Activated T-cell treated with anti-CD3 and anti-CD28 coated beads for 24 hours (primary cell): ENCODE measurements around the gene NRXN3.

Experiments
- DNase-seq: peaks from one replicate; pipeline ENCODE4 v3.0.0-alpha.2; 2020; ENCODE audit warnings: low read depth

The NRXN3 gene

DNA sequence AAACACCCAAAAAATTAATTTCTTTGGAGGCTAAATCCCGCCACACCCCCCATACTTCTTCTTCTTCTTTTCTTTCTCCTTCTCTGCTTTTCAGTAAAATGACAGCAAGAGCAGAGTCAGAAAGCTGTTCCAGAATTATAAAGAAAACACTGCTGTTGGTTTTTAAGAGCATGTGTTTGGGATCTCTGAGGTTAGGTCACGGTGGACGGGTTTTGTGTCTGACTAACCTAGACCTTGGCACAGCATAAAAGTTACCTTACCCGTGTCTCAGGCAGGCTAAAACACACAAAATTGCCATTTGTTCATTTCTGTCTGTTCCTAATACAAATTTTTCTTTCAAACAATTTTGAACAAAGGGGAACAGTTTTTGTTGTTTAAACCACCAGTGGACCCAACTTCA lies 540.8 kb downstream of the NRXN3 start:
- DNase-seq, result no peak

DNA sequence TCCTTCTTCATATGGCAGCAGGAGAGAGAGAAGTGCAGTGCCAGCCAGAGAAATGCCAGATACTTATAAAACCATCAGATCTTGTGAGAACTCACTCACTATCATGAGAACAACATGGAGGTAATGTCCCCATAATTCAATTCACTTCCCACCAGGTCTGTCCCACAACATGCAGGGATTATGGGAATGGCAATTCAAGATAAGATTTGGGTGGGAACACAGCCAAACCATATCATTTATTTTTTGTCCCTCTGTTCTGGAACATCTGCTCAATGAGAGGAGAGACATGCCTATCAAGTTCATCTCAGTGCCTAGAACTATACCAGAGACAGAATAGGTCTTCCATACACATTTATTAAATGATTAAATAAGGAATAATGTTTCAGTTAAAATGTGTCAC lies 543.5 kb downstream of the NRXN3 start:
- no peak for DNase-seq

DNA sequence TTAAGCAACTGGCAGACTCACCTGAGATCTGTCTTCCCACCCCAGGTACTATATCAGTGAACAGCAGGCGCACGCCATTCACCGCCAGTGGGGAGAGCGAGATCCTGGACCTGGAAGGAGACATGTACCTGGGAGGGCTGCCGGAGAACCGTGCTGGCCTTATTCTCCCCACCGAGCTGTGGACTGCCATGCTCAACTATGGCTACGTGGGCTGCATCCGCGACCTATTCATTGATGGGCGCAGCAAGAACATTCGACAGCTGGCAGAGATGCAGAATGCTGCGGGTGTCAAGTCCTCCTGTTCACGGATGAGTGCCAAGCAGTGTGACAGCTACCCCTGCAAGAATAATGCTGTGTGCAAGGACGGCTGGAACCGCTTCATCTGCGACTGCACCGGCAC lies 544.5 kb downstream of the NRXN3 start:
- no peak for DNase-seq

DNA sequence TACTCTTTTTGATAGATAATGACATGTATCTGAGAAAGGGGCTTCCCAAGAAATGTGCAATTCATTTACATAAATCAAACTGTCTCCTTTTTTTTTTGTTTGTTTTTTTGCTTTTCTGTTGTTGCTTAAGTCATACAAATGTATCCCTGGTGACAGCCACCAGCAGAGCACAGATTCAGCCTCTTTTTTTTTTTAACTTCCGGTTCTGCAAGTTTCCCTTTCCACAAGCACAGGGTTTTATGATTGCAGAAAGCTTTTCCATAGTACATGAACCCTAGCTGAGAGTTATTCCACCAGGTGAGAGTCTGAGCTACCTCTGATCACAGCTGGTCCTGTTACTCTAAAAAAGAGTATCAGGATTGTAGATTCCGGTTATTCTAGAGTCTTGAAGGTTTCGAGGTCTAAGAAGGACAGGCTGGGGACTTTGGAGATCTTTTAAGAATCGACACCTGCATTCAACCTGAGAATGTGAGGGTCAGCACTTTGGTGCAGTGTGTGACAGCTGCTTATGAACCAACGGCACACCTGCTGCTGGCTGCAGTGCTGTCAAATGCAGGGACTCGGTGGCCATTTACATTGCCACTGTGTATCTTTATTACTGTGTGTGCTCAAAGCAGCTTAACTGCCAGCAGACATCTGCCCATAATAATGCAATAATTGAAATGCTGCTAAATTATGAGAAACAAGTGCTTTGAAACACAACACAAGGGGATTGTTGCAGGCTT lies 551.7 kb downstream of the NRXN3 start:
- DNase-seq, result no peak

DNA sequence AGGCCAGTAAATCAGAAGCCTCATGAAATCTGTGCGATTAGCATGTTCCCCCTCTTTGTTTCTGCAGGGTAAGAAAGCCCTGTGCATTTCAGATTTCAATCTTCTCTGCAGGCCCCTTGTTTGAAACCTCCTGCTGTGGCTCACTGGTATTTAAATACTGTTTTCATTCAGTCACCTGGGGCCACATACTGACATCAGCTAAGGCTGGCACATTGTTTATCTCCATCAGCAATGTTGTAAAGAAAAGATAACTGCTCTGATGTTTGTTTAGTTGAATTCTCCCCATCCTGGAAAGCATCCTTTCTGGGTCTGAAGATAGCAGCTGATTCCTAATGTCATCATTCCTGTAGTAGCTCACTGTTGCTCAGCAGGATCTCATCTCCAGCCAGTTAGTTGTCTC lies 554.9 kb downstream of the NRXN3 start:
- DNase-seq, result no peak

DNA sequence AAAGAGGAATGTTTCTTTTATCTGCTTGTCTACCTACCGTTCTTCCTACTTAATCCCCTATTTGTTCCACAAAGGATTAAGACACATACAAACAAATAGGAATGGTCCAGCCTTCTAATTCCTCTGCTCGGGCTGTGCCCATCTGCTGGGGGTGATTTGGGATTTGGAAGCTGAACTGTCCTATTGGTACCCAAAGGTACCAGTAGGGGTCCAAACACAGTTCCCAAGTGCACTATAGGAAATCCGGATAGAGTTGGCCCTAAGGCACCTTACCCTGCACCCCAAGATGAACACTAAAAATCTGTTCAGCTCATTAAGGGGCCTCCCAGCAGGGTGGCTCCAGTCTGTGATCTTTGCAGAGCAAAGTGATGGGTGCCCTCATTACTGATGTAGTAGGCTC lies 566.9 kb downstream of the NRXN3 start:
- no peak for DNase-seq

DNA sequence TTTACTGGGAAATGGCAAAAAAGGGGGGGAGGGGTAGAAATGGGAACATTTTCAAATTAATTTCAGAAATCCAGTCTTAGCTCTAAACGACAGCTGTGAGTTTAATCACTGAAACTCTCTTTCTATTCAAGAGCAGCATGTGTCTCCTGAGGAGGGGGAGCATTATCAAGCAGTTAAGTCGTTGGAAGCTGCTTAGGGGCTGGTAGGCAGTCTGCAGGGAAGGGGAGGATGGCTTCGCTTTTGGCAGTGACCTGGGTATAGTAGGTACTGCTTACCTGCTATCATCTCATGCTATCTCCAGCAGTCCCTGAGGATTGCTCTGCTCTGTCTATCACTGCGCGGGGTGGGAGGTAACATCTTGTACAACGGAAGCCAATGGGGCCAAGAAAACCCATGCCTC lies 567.4 kb downstream of the NRXN3 start:
- no peak for DNase-seq

DNA sequence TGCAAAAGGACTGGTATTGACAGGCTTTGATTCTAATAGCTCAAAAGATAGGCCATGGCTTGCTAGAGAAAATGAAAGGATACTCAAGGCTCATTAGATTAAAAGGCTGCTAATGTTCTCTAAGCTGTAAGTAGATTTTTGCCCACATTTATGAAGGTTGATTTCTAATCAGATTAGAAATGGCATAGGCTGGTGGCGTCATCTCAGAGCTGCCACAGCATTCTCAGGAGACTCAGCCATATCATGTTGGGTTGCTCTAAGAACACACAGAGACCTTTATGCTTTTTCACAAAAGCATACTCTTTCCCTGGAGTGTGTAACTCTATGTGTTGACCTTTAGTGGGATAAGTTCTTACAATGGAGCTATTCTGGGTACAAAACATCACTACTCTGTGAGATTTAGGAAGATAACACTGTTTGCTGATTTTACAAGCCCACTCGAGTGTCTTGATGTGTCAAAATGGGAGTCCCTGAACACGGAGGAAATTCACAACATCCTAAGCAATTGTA lies 576.0 kb downstream of the NRXN3 start:
- no peak for DNase-seq

DNA sequence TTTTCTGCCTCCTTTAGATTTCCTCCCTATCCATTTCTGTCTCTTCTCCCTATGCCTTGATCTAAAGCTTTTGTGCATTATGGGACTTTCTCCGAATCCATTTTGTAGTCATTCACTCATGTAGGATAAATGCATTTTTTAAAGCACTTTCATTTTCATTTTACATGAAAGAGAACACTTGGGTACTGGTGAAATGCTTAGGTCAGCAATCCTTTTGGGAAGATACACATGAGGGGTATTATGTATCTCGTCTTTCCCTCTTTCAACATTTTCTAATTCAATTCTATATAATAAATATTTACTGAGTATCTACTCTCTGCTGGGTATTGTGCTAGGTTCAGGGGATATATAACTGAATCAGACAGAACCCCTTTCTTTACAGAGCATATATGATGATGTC lies 577.6 kb downstream of the NRXN3 start:
- no peak for DNase-seq

DNA sequence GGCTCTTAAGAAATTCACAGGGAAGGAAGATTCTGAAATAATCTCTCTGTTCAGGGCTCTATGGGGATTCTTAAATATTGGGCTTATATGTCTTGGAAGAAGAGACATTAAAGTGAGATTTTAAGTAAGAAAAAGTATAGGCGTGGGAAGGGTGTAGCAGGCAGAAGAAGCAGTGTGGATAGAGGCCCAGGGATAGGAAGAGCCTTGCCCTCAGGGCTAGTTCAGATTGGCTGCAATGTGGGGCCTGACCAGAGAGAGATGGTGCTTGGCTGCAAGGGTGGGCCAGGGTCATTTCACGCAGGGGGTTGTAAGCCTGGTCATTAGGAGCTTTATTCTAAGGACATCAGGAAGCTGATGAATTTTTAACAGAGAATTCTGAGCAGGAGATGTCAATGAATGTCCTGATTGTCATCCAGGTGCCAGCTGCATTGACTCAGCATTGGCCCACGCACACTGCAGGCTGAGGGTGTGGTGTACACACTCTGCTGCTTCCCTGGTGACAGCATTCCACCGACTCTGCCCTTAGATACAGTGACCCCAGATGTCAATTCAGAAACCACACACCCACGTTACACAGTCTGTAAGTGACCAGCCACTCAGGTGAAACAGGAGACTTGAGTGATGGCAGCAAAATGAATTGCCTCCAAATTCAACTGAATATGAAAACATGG lies 582.5 kb downstream of the NRXN3 start:
- no peak for DNase-seq

DNA sequence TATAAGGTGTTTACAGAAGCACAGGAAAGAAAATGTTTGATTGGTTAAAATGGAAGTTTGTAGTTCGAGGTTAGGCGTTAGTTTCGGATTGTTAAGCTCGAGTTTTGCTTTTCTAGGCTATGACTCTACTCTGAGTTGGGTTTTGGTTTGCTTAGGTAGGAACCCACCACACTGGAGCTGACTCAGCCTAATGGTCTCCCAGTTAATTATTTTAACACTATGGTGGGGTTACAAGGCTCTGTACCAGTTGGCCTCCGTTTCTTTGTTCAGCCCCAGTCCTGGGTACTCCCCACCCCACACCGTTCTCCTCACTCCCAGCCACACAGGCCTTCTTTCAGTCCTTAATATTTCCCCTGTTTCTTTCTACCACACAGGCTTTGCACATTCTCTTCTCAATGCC lies 583.9 kb downstream of the NRXN3 start:
- DNase-seq, result no peak

DNA sequence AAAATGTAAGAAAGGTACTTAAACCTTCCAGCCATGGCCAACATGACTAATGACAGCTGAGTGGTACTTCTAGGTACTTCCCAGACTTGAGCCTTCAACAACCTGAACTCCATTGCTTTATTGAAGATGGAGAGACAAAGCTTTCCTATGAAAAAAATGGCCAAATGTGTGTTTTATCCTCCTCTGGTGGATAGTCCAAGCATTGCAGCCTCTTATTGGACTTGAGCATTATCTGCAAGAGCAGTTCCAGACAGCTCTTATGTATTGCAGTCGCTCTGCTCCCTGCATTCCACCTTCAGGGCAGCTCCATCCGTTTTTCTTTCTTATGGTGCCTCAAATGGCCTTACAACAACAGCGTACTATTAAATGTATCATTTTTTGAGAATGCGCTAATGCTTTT lies 588.2 kb downstream of the NRXN3 start:
- DNase-seq, result no peak

DNA sequence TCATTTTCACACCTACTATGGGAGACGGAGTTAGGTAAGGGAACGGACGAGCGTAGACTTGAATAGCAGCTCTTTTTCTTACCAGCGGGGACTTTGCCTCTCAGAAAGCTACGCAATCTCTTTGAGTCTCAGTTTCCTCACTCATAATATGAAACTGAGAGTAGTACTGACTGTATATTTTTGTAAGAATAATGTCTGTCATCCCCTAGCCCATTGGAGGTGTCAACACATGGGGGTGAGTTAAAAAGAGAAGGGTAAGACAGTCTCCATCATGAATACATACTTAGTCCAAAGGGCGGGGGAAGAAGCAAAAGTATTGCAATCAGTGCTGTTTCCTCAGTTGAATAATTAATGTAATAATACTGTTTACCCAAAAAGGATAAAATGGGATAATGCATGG lies 592.2 kb downstream of the NRXN3 start:
- DNase-seq, result no peak

DNA sequence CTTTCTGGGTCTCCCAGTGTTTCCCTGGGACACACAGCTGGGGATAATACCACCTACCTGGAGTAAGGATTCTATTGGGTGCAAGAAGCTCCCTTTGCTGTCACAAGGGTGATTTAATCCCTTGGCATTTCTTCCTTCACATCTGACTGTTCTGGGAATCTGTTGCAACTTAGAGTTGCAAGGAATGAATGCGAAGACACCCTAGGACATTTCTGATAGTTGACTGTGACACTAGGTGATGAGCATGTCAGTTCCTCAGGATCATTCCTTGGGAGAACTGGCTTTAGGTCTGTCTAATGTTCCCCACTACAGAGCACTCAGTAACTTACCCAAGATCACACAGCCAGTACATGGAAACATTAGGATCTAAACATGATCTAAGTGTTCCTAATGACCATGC lies 593.6 kb downstream of the NRXN3 start:
- no peak for DNase-seq

DNA sequence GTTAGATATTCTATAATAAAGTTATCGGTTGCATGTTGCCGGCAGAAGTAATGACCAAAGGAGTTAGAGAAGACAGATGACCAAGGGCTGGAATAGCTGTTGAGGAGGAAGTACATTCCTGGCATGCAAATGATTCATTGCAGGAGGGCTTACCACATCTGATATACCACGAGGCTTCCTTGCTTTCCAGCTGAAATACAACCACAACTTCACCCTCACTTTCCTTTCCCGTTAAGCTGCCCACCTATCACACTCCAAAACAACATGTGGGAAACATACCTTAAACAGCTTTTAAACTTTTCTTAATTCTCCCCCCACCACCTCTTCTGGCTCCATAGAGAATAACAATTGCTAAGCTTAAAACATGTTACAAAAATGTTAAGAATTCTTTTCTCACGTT lies 594.1 kb downstream of the NRXN3 start:
- DNase-seq, result no peak

DNA sequence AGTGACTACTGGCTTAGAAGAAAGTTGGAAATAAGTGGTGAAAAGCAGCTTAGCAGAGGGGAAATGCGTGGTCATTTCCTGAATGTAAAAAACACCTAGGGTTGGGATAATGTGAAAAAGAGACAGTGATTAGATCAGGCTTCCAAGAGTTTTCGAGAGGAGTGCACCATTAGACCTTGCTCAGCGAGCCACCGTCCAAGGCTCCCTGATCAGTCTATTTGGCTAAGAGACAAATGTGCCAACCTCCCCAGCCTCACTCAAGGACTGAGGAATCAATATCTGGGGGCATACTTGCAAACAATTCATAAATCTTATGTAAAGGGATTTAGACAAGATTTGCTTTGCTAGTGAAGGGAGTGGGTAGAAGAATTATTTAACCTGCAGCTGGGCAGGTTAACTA lies 594.5 kb downstream of the NRXN3 start:
- DNase-seq, result no peak

DNA sequence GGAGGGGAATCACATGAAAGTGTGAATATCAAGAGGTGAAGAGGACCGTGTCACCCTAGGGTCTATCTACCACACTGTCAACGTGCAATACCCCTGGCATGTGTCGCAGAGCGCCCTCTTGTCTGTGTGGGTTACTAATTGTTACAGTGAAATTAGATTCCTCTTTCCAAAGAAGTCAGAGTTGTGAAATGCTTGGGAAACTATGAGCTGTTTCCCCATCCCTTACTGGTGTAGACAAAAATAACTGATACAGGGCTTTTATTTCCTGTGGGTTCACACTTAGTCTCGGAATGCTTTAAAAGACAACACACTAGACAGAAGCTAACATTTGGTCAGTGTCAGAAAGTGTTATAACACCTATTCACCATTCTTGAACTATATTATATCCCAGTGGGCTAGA lies 597.3 kb downstream of the NRXN3 start:
- no peak for DNase-seq

DNA sequence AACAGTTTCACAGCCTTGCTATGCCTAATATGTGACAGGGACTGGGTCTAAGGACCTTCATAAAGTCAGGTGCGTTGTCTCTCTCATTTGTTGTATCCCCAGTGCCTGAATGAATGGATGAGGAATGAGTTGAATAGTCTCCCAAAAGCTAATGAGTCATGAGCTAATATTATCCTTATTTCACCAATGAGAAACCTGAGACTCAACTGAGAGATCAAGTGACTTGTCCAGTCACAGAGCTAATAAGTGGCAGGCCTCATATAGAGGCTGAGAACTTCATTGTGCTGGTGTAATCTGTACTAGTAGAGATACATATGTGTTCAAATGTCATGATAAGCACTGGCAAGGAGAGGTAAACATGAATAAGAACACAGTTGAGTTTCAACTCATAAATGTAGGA lies 612.4 kb downstream of the NRXN3 start:
- DNase-seq, result no peak

DNA sequence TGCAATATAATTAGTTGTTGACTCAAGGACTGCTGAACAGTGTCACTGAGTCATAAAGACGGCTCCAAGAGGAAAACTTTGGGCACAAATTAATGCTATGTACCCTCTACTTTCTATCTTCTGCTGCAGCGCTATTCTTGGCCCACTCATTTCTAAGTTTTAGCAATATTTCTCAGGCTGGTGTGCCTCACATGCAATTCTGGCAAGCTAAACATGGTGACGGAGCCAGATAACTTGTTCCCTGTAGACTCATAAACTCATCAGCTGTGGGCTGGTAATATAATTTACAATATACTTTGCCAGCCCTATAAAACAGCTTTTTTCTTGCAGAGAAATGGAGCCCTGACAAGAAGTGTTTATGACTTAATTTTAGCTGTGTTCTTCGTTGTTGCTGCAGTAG lies 615.1 kb downstream of the NRXN3 start:
- no peak for DNase-seq

DNA sequence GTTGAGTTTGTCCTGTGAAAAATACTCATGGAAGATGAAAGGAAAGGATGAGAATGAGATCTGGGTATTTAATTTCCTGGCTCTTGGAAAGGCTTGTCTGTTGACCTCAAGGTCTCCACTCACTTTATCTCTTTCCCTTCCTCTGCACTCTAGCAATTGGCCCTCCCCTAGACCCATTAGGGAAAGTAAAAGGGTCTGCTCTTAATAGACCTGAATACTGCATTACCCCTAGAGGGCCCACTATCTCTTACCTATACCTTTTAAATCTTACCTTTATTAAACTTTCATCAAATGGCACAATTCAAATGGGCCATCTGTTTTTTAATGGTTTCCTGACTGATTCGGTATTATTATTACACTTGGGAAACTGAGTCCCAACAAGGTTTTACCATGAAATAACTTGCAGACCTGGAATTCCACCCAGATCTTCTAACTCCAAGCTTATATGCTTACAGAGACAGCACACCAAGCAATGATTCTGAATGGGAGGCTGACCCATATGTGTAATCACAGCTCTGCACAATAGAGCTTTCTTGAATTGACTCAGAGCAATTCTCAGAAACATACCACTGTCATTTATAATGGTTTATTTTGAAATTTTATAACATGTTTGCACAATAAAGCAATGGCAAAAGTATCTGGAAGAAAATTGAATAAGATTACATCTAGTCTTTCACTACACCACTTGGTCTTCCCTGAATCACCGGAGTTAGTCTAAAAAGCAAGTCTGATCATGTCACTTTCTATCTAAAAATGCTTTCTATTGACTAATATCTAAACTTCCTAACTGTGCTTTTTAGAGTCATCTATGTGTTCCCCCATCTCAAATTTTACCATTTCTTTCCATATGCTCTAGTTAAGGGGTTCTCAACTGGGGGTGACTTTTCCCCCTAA lies 618.5 kb downstream of the NRXN3 start:
- no peak for DNase-seq

DNA sequence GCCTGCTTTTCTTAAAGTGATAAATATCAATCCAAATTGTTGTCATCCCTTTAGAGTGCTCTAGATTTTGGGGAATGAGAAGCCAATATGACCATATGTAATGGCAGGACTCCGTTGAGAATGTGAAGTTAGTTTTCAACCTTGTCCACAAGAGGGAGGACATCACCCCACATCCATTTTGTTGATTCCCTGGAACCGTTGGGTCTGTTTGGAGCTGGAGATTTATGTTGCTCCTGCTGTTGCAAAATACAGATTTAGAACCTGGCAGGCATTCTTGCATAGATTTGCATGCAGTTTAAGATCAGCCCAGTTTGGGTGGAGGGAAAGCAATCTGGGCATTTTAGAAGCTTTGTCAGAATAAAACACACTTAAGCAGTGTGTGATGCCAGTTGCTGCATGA lies 620.1 kb downstream of the NRXN3 start:
- no peak for DNase-seq

DNA sequence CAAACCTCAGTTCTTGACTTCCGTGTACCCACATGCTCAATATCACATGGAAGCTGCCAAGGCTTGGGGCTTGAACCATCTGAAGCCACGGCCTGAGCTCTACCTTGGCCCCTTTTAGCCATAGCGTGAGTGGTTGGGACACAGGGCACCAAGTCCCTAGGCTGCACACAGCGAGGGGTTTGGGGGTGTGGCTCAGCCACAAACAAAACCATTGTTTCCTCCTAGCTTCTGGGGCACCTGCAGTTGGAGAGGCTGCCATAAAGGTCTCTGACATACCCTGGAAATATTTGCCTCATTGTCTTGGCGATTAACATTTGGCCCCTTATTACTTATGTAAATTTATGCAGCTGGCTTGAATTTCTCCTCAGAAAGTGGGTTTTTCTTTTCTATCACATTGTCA lies 628.6 kb downstream of the NRXN3 start:
- DNase-seq, result no peak

DNA sequence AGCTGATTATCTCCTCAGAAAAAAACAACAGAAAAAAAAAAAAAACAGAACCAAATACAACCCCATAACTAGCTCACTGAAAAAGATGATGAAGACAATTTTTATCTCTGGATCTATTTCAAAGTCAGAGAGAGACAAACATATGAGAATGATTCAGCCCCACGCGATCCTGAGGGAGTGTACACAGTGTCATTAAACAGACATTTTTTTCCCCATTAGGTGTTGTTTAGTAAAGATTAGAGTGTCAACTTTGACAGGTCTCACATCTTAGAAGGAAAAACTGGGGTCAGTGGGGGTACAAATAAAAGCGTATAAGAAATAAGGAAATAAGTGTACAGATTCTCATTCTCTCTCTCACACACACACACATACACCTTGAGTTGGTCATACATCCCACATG lies 635.4 kb downstream of the NRXN3 start:
- no peak for DNase-seq
